ENCODE data around the gene CELA2A.
"Not testable (repeated sequence)": the region's sequence is repeated elsewhere in the genome, so short reads cannot be mapped to it uniquely, and the experiment has no call there.

DNA sequence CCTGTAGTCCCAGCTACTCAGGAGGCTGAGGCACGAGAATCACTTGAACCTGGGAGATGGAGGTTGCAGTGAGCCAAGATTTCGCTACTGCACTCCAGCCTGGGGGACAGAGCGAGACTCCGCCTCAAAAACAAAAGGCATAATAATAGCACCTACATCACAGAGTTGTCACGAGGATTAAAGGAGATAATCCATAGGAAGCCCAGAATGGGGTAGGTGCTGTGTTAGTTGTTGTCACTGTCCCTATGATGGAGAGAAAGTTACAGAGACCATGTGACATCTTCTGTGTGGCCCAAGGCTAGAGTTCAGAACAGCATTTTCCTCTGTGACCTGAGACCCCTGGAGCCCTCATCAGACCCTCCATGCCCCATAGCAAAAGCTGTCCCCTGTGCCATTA lies 7.4 kb downstream of the CELA2A start:
- TF ChIP-seq, protein P1, sequence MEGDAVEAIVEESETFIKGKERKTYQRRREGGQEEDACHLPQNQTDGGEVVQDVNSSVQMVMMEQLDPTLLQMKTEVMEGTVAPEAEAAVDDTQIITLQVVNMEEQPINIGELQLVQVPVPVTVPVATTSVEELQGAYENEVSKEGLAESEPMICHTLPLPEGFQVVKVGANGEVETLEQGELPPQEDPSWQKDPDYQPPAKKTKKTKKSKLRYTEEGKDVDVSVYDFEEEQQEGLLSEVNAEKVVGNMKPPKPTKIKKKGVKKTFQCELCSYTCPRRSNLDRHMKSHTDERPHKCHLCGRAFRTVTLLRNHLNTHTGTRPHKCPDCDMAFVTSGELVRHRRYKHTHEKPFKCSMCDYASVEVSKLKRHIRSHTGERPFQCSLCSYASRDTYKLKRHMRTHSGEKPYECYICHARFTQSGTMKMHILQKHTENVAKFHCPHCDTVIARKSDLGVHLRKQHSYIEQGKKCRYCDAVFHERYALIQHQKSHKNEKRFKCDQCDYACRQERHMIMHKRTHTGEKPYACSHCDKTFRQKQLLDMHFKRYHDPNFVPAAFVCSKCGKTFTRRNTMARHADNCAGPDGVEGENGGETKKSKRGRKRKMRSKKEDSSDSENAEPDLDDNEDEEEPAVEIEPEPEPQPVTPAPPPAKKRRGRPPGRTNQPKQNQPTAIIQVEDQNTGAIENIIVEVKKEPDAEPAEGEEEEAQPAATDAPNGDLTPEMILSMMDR (IDR thresholded peaks at IDR 0.05), result not testable (repeated sequence)
- TF ChIP-seq POLR2AphosphoS5 (IDR thresholded peaks at IDR 0.05; ENCODE audit: low read depth, low read length); SIN3A (IDR thresholded peaks at IDR 0.05; ENCODE audit: borderline replicate concordance, insufficient read depth, low read depth, low read length): not testable (repeated sequence)
